ENCODE data around the gene MGAT3.

GRCh38 chr22:39422101-39422500 lies 34.7 kb upstream of the MGAT3 start:
- TF ChIP-seq, protein P1, sequence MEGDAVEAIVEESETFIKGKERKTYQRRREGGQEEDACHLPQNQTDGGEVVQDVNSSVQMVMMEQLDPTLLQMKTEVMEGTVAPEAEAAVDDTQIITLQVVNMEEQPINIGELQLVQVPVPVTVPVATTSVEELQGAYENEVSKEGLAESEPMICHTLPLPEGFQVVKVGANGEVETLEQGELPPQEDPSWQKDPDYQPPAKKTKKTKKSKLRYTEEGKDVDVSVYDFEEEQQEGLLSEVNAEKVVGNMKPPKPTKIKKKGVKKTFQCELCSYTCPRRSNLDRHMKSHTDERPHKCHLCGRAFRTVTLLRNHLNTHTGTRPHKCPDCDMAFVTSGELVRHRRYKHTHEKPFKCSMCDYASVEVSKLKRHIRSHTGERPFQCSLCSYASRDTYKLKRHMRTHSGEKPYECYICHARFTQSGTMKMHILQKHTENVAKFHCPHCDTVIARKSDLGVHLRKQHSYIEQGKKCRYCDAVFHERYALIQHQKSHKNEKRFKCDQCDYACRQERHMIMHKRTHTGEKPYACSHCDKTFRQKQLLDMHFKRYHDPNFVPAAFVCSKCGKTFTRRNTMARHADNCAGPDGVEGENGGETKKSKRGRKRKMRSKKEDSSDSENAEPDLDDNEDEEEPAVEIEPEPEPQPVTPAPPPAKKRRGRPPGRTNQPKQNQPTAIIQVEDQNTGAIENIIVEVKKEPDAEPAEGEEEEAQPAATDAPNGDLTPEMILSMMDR (IDR thresholded peaks at IDR 0.05; ENCODE audit: extremely low read depth in 1 of 2, insufficient read depth in 1 of 2, low read depth in 1 of 2, low read length in 2 of 2) = no peak
- no peak for TF ChIP-seq MAX (IDR thresholded peaks at IDR 0.05; ENCODE audit: insufficient read depth, insufficient read length)
- no peak for TF ChIP-seq POLR2A (IDR thresholded peaks at IDR 0.05; ENCODE audit: low read depth, low read length)
- no peak for TF ChIP-seq MYC (IDR thresholded peaks at IDR 0.05; ENCODE audit: low read depth, low read length)
- TF ChIP-seq EZH2 (IDR thresholded peaks at IDR 0.05; ENCODE audit: borderline replicate concordance, low read depth, low read length, severe bottlenecking) = no peak
- TF ChIP-seq POLR2AphosphoS5 (IDR thresholded peaks at IDR 0.05; ENCODE audit: insufficient read depth, low read depth, low read length) = no peak

Measured in endothelial cell of umbilical vein (primary cell).